HCT116 (cell line): Measurements from ENCODE around the gene GCSAM. TPM values are rescaled to one million over a fixed set of nuclear protein-coding genes. Genes with fewer than 3 reads are reported as not detected.

Experiments
- ATAC-seq: fragments of 200-7000 bp; cut with Tn5 transposase; 2 replicates; pipeline ENCODE4 v1.9.1; 2020; ENCODE audit warnings: mild to moderate bottlenecking, moderate library complexity
- BruUV-seq: library from RNA; stranded (reverse); fragments of 400-500 nt; replicated peaks from 2 replicates; lab custom pipeline; 2021; lab: Mats Ljungman, UMichigan
- CTCF ChIA-PET: fragments of 300-600 bp; sonication (Branson Sonifier 250); formaldehyde crosslinking; loops from one replicate; lab custom pipeline; 2021; ENCODE audit warnings: antibody characterized with exemption; lab: Charles Lee
- POLR2A ChIA-PET: fragments of 300-600, 350-600 bp; sonication (Branson Sonifier 250); formaldehyde crosslinking; loops from one replicate; lab custom pipeline; 2021; ENCODE audit warnings: antibody characterized with exemption; lab: Charles Lee
- RAD21 ChIA-PET, 2 experiments: fragments of 300-600 bp; sonication (Branson Sonifier 250); formaldehyde crosslinking; loops; one replicate each; lab custom pipeline; 2023; ENCODE audit warnings: low total read pairs in 2 of 2; ENCODE audit not compliant: uncharacterized antibody in 2 of 2, unreplicated experiment in 2 of 2, low non-redundant PET in 1 of 2; lab: Charles Lee
- DNase-seq: peaks from one replicate; pipeline ENCODE4 v3.0.0-alpha.2; 2010; ENCODE audit warnings: low read depth, low spot score
- H2AFZ ChIP-seq: fragments of 200-600 bp; shearing (Covaris generic), sonication (generic); 2 replicates; pipeline ENCODE4 v1.6.1; 2017; ENCODE audit warnings: low read depth, mixed run types, mixed read lengths, antibody characterized with exemption, low read length; ENCODE audit not compliant: poor library complexity, severe bottlenecking
- H3K27ac ChIP-seq: 2 replicates; pipeline ENCODE4 v1.5.1; 2012; ENCODE audit warnings: low read depth, low read length
- H3K27me3 ChIP-seq: fragments of 200-600 bp; sonication (generic); 2 replicates; pipeline ENCODE4 v1.6.1; 2016; ENCODE audit warnings: mixed run types, low read length, mixed read lengths; ENCODE audit not compliant: insufficient read depth
- H3K36me3 ChIP-seq, 2 experiments: fragments of 200-500 bp in 1 of 2; fragments of 200-600 bp in 1 of 2; sonication (Bioruptor generic) in 1 of 2; sonication (generic) in 1 of 2; 2 replicates each; pipeline versions ENCODE4 v1.5.1 to v1.6.1; 2014 to 2016; ENCODE audit warnings: low read length in 2 of 2, inconsistent platforms in 1 of 2, mixed read lengths in 1 of 2, mixed run types in 1 of 2; ENCODE audit not compliant: insufficient read depth in 2 of 2, control insufficient read depth in 1 of 2
- H3K4me1 ChIP-seq, 2 experiments: fragments of 200-600 bp in 1 of 2; sonication (generic) in 1 of 2; 2 replicates each; pipeline versions ENCODE4 v1.5.1 to v1.6.1; 2012 to 2017; ENCODE audit warnings: low read length in 2 of 2, inconsistent platforms in 1 of 2, mild to moderate bottlenecking in 1 of 2, mixed read lengths in 1 of 2, mixed run types in 1 of 2, moderate library complexity in 1 of 2; ENCODE audit not compliant: insufficient read depth in 2 of 2, control insufficient read depth in 1 of 2
- H3K4me2 ChIP-seq: fragments of 200-600 bp; sonication (generic); 2 replicates; pipeline ENCODE4 v1.6.1; 2017; ENCODE audit warnings: mixed run types, low read length, mixed read lengths
- H3K4me3 ChIP-seq, 2 experiments: fragments of 200-600 bp in 1 of 2; sonication (generic) in 1 of 2; replicated peaks in 1 of 2; 2 replicates each; pipeline ENCODE4 v1.5.1; 2011 to 2016; ENCODE audit warnings: low read length in 2 of 2, control low read depth in 1 of 2, low read depth in 1 of 2, mild to moderate bottlenecking in 1 of 2, mixed read lengths in 1 of 2, mixed run types in 1 of 2
- H3K79me2 ChIP-seq: fragments of 200-600 bp; sonication (generic); 2 replicates; pipeline ENCODE4 v1.6.1; 2017; ENCODE audit warnings: mild to moderate bottlenecking, mixed run types, low read length, moderate library complexity, mixed read lengths; ENCODE audit not compliant: insufficient read depth
- H3K9ac ChIP-seq: fragments of 200-600 bp; sonication (generic); 2 replicates; pipeline ENCODE4 v1.6.1; 2016; ENCODE audit warnings: low read length, mixed read lengths
- H3K9me2 ChIP-seq: fragments of 200-600 bp; sonication (generic), shearing (Covaris generic); 2 replicates; pipeline ENCODE4 v1.6.1; 2017; ENCODE audit warnings: mixed run types, mild to moderate bottlenecking, moderate library complexity; ENCODE audit not compliant: insufficient read depth
- H3K9me3 ChIP-seq, 2 experiments: fragments of 200-500 bp in 1 of 2; fragments of 200-600 bp in 1 of 2; sonication (Bioruptor generic) in 1 of 2; sonication (generic) in 1 of 2; 2 replicates each; pipeline ENCODE4 v1.6.1; 2014 to 2017; ENCODE audit warnings: low read length in 2 of 2, mixed read lengths in 2 of 2, inconsistent platforms in 1 of 2, low read depth in 1 of 2, mild to moderate bottlenecking in 1 of 2, mixed run types in 1 of 2, moderate library complexity in 1 of 2; ENCODE audit not compliant: control insufficient read depth in 1 of 2, insufficient read depth in 1 of 2
- H4K20me1 ChIP-seq: fragments of 200-600 bp; sonication (generic), shearing (Covaris generic); 2 replicates; pipeline ENCODE4 v1.6.1; 2017; ENCODE audit warnings: mixed run types, mild to moderate bottlenecking, moderate library complexity; ENCODE audit not compliant: insufficient read depth
- ELF1 ChIP-seq: IDR thresholded peaks from 2 replicates; pipeline ENCODE4 v1.6.1; 2012; ENCODE audit warnings: low read depth, borderline replicate concordance
- FOSL1 ChIP-seq: IDR thresholded peaks from 2 replicates; pipeline ENCODE4 v1.6.1; 2012; ENCODE audit warnings: low read depth
- SIN3A ChIP-seq: IDR thresholded peaks from 2 replicates; pipeline ENCODE4 v1.6.1; 2012; ENCODE audit warnings: low read depth
- TCF7L2 ChIP-seq: IDR thresholded peaks from 2 replicates; pipeline ENCODE4 v1.7.0; 2011; ENCODE audit warnings: borderline replicate concordance, inconsistent platforms; ENCODE audit not compliant: insufficient read depth, insufficient read length; ENCODE audit errors: extremely low read depth
- YY1 ChIP-seq: IDR thresholded peaks from 2 replicates; pipeline ENCODE4 v1.6.1; 2011; ENCODE audit warnings: low read length, low read depth, moderate library complexity, mild to moderate bottlenecking; ENCODE audit not compliant: insufficient replicate concordance; ENCODE audit errors: extremely low read depth
- ZNF274 ChIP-seq: fragments of 200-500 bp; sonication (Bioruptor generic); IDR thresholded peaks from 2 replicates; pipeline ENCODE4 v1.6.1; 2014; ENCODE audit warnings: mild to moderate bottlenecking, low read depth, low read length, inconsistent platforms
- intact Hi-C: fragments of 100-400 bp; cut with micrococcal nuclease; formaldehyde crosslinking; loops from 2 replicates; pipeline ENCODE4 v1.10.0; 2022
- total RNA-seq: library from RNA; stranded (reverse); gene quantifications from one replicate; pipeline ENCODE4 v1.2.1, GENCODE V29; 2021; ENCODE audit not compliant: unreplicated experiment
- TF ChIP-seq, protein P1 (sequence below), 3 experiments: fragments of 200-600 bp in 1 of 3; sonication (generic) in 1 of 3; IDR thresholded peaks in 2 of 3; conservative IDR thresholded peaks in 1 of 3; 2 replicates each; pipeline ENCODE4 v1.5.1; 2012 to 2017; ENCODE audit warnings: low read depth in 2 of 3, low read length in 2 of 3, antibody characterized with exemption in 1 of 3, borderline replicate concordance in 1 of 3, control low read depth in 1 of 3, mild to moderate bottlenecking in 1 of 3, mixed read lengths in 1 of 3, mixed run types in 1 of 3, moderate library complexity in 1 of 3; ENCODE audit not compliant: insufficient read depth in 1 of 3

GCSAM gene
- total RNA-seq, 1 experiment from 2014 or later: not detected

GRCh38 chr3:112084980-112085705 lies 47.9 kb downstream of the GCSAM start:
- H3K4me3 ChIP-seq: peak overlapping the region; percentile 55 to 73; a peak in 3 of 4 replicates
- H3K4me1 ChIP-seq: peaks cover 20 to 31% of the 10 kb centered on the region in 2 experiments
- ChIA-PET RAD21 (no interaction called here), POLR2A (no interaction called here), CTCF (interaction anchor here (1.6 kb wide), 1 partner anchor 26 kb away, joined by 4 read pairs; no protein-coding TSS in a partner anchor)
- H3K4me2 ChIP-seq: peak overlapping the region; percentile 88
- no peak overlapping the region for H2AFZ ChIP-seq
- H3K9me3 ChIP-seq: no peaks in the 10 kb centered on the region
- intact Hi-C loops: no loop called here
- H3K9ac ChIP-seq: no peak overlapping the region
- DNase-seq (no peak), ATAC-seq (no peak)
- BruUV-seq: no TSS peak
- H4K20me1 ChIP-seq: no peaks in the 10 kb centered on the region
- H3K27ac ChIP-seq: no peak overlapping the region
- H3K9me2 ChIP-seq: no peaks in the 10 kb centered on the region
- TF ChIP-seq FOSL1 (no peak), ZNF274 (no peak), TCF7L2 (no peak), ELF1 (no peak), YY1 (no peak), SIN3A (no peak)
- TF ChIP-seq, protein P1, sequence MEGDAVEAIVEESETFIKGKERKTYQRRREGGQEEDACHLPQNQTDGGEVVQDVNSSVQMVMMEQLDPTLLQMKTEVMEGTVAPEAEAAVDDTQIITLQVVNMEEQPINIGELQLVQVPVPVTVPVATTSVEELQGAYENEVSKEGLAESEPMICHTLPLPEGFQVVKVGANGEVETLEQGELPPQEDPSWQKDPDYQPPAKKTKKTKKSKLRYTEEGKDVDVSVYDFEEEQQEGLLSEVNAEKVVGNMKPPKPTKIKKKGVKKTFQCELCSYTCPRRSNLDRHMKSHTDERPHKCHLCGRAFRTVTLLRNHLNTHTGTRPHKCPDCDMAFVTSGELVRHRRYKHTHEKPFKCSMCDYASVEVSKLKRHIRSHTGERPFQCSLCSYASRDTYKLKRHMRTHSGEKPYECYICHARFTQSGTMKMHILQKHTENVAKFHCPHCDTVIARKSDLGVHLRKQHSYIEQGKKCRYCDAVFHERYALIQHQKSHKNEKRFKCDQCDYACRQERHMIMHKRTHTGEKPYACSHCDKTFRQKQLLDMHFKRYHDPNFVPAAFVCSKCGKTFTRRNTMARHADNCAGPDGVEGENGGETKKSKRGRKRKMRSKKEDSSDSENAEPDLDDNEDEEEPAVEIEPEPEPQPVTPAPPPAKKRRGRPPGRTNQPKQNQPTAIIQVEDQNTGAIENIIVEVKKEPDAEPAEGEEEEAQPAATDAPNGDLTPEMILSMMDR (IDR thresholded peaks at IDR 0.05 in 2 of 3, conservative IDR thresholded peaks at IDR 0.05 in 1 of 3; ENCODE audit: borderline replicate concordance in 1 of 3, insufficient read depth in 1 of 3, low read depth in 2 of 3, low read length in 2 of 3): no peak
- H3K36me3 ChIP-seq: peaks cover 0 to 5% of the 10 kb centered on the region in 2 experiments; a peak in 1 of 4 replicates
- no peaks in the 10 kb centered on the region for H3K27me3 ChIP-seq
- peaks cover 33% of the 10 kb centered on the region for H3K79me2 ChIP-seq
